AG08396 (cell line): ENCODE results near the gene NDST1.

Source experiments
- DNase-seq: peaks from one replicate; pipeline ENCODE4 v3.0.0; 2012; ENCODE audit warnings: low spot score, mixed read lengths

The NDST1 gene

GRCh38 chr5:150544611-150545219 lies 36.8 kb downstream of the NDST1 start:
- peak; percentile 81 for DNase-seq

GRCh38 chr5:150545246-150545645 lies 37.3 kb downstream of the NDST1 start:
- DNase-seq: no peak

GRCh38 chr5:150548123-150548522 lies 40.2 kb downstream of the NDST1 start:
- no peak for DNase-seq

GRCh38 chr5:150549735-150550134 lies 41.8 kb downstream of the NDST1 start:
- no peak for DNase-seq

- DNase-seq: no peak
Measured at GRCh38 chr5:150550286-150550685, 42.4 kb downstream of the NDST1 start.

GRCh38 chr5:150551066-150551465 lies 43.1 kb downstream of the NDST1 start:
- no peak for DNase-seq

GRCh38 chr5:150553402-150553801 lies 45.5 kb downstream of the NDST1 start:
- DNase-seq: no peak

GRCh38 chr5:150553911-150554310 lies 46.0 kb downstream of the NDST1 start:
- DNase-seq: no peak

GRCh38 chr5:150554857-150555256 lies 46.9 kb downstream of the NDST1 start:
- DNase-seq: no peak

GRCh38 chr5:150556106-150556505 lies 48.2 kb downstream of the NDST1 start:
- DNase-seq: no peak

GRCh38 chr5:150556859-150557508 lies 49.1 kb downstream of the NDST1 start:
- DNase-seq: no peak

- no peak for DNase-seq
Measured at GRCh38 chr5:150557509-150557872, 49.6 kb downstream of the NDST1 start.

GRCh38 chr5:150558088-150558621 lies 50.2 kb downstream of the NDST1 start:
- DNase-seq: no peak

GRCh38 chr5:150559088-150559487 lies 51.2 kb downstream of the NDST1 start:
- no peak for DNase-seq

GRCh38 chr5:150559701-150560100 lies 51.8 kb downstream of the NDST1 start:
- no peak for DNase-seq

- peak; percentile 84 for DNase-seq
Measured at GRCh38 chr5:150560401-150561191, 52.7 kb downstream of the NDST1 start.

GRCh38 chr5:150561192-150561512 lies 53.2 kb downstream of the NDST1 start:
- no peak for DNase-seq

GRCh38 chr5:150561571-150562275 lies 53.8 kb downstream of the NDST1 start:
- DNase-seq: no peak

- DNase-seq: no peak
Measured at GRCh38 chr5:150562832-150563231, 54.9 kb downstream of the NDST1 start.

GRCh38 chr5:150565868-150566267 lies 57.9 kb downstream of the NDST1 start:
- DNase-seq: no peak

GRCh38 chr5:150567031-150567717 lies 59.2 kb downstream of the NDST1 start:
- DNase-seq: peak; percentile 73

- no peak for DNase-seq
Measured at GRCh38 chr5:150568663-150569062, 60.7 kb downstream of the NDST1 start.
